Measurements from ENCODE around the gene MS4A18.
"Not testable (repeated sequence)": the region's sequence is repeated elsewhere in the genome, so short reads cannot be mapped to it uniquely, and the experiment has no call there.

Gene MS4A18

GRCh38 chr11:60740573-60740972 lies 16.1 kb downstream of the MS4A18 start:
- DNase-seq (ENCODE audit: insufficient read length) (no peak), FAIRE-seq (no peak)
- no peak for TF ChIP-seq POLR2AphosphoS5 (IDR thresholded peaks at IDR 0.05; ENCODE audit: low read depth, low read length)
- TF ChIP-seq TAF1 (IDR thresholded peaks at IDR 0.05; ENCODE audit: borderline replicate concordance, low read depth, low read length): no peak
- no peak for TF ChIP-seq POLR2A (IDR thresholded peaks at IDR 0.05; ENCODE audit: low read depth, low read length)

GRCh38 chr11:60741421-60741820 lies 16.9 kb downstream of the MS4A18 start:
- TF ChIP-seq POLR2A (IDR thresholded peaks at IDR 0.05; ENCODE audit: low read depth, low read length) (no peak), TAF1 (IDR thresholded peaks at IDR 0.05; ENCODE audit: borderline replicate concordance, low read depth, low read length) (no peak), POLR2AphosphoS5 (IDR thresholded peaks at IDR 0.05; ENCODE audit: low read depth, low read length) (no peak)
- no peak for DNase-seq (ENCODE audit: insufficient read length)
- FAIRE-seq: no peak

GRCh38 chr11:60743058-60743457 lies 18.5 kb downstream of the MS4A18 start:
- no peak for TF ChIP-seq TAF1 (IDR thresholded peaks at IDR 0.05; ENCODE audit: borderline replicate concordance, low read depth, low read length)
- TF ChIP-seq POLR2A (IDR thresholded peaks at IDR 0.05; ENCODE audit: low read depth, low read length): no peak
- TF ChIP-seq POLR2AphosphoS5 (IDR thresholded peaks at IDR 0.05; ENCODE audit: low read depth, low read length): no peak
- no peak for DNase-seq (ENCODE audit: insufficient read length)
- no peak for FAIRE-seq

GRCh38 chr11:60744114-60744513 lies 19.6 kb downstream of the MS4A18 start:
- no peak for DNase-seq (ENCODE audit: insufficient read length)
- FAIRE-seq: no peak
- TF ChIP-seq POLR2AphosphoS5 (IDR thresholded peaks at IDR 0.05; ENCODE audit: low read depth, low read length): no peak
- TF ChIP-seq POLR2A (IDR thresholded peaks at IDR 0.05; ENCODE audit: low read depth, low read length): no peak
- no peak for TF ChIP-seq TAF1 (IDR thresholded peaks at IDR 0.05; ENCODE audit: borderline replicate concordance, low read depth, low read length)

- DNase-seq (ENCODE audit: insufficient read length): no peak
- TF ChIP-seq POLR2AphosphoS5 (IDR thresholded peaks at IDR 0.05; ENCODE audit: low read depth, low read length) (no peak), POLR2A (IDR thresholded peaks at IDR 0.05; ENCODE audit: low read depth, low read length) (no peak), TAF1 (IDR thresholded peaks at IDR 0.05; ENCODE audit: borderline replicate concordance, low read depth, low read length) (no peak)
- FAIRE-seq: peak; percentile 92
These were observed 22.9 kb downstream of the MS4A18 start for GRCh38 chr11:60747359-60747873.

GRCh38 chr11:60748225-60748624 lies 23.7 kb downstream of the MS4A18 start:
- no peak for FAIRE-seq
- DNase-seq (ENCODE audit: insufficient read length): no peak
- TF ChIP-seq TAF1 (IDR thresholded peaks at IDR 0.05; ENCODE audit: borderline replicate concordance, low read depth, low read length): no peak
- TF ChIP-seq POLR2A (IDR thresholded peaks at IDR 0.05; ENCODE audit: low read depth, low read length): no peak
- TF ChIP-seq POLR2AphosphoS5 (IDR thresholded peaks at IDR 0.05; ENCODE audit: low read depth, low read length): no peak

GRCh38 chr11:60748821-60749220 lies 24.3 kb downstream of the MS4A18 start:
- DNase-seq (ENCODE audit: insufficient read length) (no peak), FAIRE-seq (no peak)
- TF ChIP-seq TAF1 (IDR thresholded peaks at IDR 0.05; ENCODE audit: borderline replicate concordance, low read depth, low read length): no peak
- no peak for TF ChIP-seq POLR2AphosphoS5 (IDR thresholded peaks at IDR 0.05; ENCODE audit: low read depth, low read length)
- TF ChIP-seq POLR2A (IDR thresholded peaks at IDR 0.05; ENCODE audit: low read depth, low read length): no peak

GRCh38 chr11:60750911-60751310 lies 26.4 kb downstream of the MS4A18 start:
- FAIRE-seq (no peak), DNase-seq (ENCODE audit: insufficient read length) (no peak)
- TF ChIP-seq POLR2A (IDR thresholded peaks at IDR 0.05; ENCODE audit: low read depth, low read length): no peak
- no peak for TF ChIP-seq TAF1 (IDR thresholded peaks at IDR 0.05; ENCODE audit: borderline replicate concordance, low read depth, low read length)
- no peak for TF ChIP-seq POLR2AphosphoS5 (IDR thresholded peaks at IDR 0.05; ENCODE audit: low read depth, low read length)

GRCh38 chr11:60753309-60753708 lies 28.8 kb downstream of the MS4A18 start:
- FAIRE-seq (peak; percentile 38), DNase-seq (ENCODE audit: insufficient read length) (no peak)
- no peak for TF ChIP-seq POLR2A (IDR thresholded peaks at IDR 0.05; ENCODE audit: low read depth, low read length)
- no peak for TF ChIP-seq TAF1 (IDR thresholded peaks at IDR 0.05; ENCODE audit: borderline replicate concordance, low read depth, low read length)
- TF ChIP-seq POLR2AphosphoS5 (IDR thresholded peaks at IDR 0.05; ENCODE audit: low read depth, low read length): no peak

GRCh38 chr11:60754887-60755286 lies 30.4 kb downstream of the MS4A18 start:
- no peak for TF ChIP-seq TAF1 (IDR thresholded peaks at IDR 0.05; ENCODE audit: borderline replicate concordance, low read depth, low read length)
- DNase-seq (ENCODE audit: insufficient read length) (no peak), FAIRE-seq (no peak)

GRCh38 chr11:60756307-60757032 lies 31.9 kb downstream of the MS4A18 start, which contains the start of gene MS4A15:
Gene MS4A15, plus strand, starts transcription at chr11:60756867. Its CDS starts 6,867 bp downstream, at chr11:60763734.
- TF ChIP-seq POLR2AphosphoS5 (IDR thresholded peaks at IDR 0.05; ENCODE audit: low read depth, low read length) (no peak), TAF1 (IDR thresholded peaks at IDR 0.05; ENCODE audit: borderline replicate concordance, low read depth, low read length) (no peak), POLR2A (IDR thresholded peaks at IDR 0.05; ENCODE audit: low read depth, low read length) (no peak)
- no peak for DNase-seq (ENCODE audit: insufficient read length)
- peak; percentile 84 for FAIRE-seq

- DNase-seq (ENCODE audit: insufficient read length) (no peak), FAIRE-seq (no peak)
- TF ChIP-seq TAF1 (IDR thresholded peaks at IDR 0.05; ENCODE audit: borderline replicate concordance, low read depth, low read length): no peak
- TF ChIP-seq POLR2A (IDR thresholded peaks at IDR 0.05; ENCODE audit: low read depth, low read length): no peak
- TF ChIP-seq POLR2AphosphoS5 (IDR thresholded peaks at IDR 0.05; ENCODE audit: low read depth, low read length): no peak
These were observed 32.8 kb downstream of the MS4A18 start for GRCh38 chr11:60757231-60757800.

- FAIRE-seq; DNase-seq (ENCODE audit: insufficient read length): not testable (repeated sequence)
These were observed 34.2 kb downstream of the MS4A18 start for GRCh38 chr11:60758671-60759070.

GRCh38 chr11:60759438-60760225 lies 35.1 kb downstream of the MS4A18 start:
- DNase-seq (ENCODE audit: insufficient read length); FAIRE-seq: not testable (repeated sequence)
